ENCODE results near the gene ZNF512B.
"Not testable (repeated sequence)": the region's sequence is repeated elsewhere in the genome, so short reads cannot be mapped to it uniquely, and the experiment has no call there.

Gene ZNF512B

DNA sequence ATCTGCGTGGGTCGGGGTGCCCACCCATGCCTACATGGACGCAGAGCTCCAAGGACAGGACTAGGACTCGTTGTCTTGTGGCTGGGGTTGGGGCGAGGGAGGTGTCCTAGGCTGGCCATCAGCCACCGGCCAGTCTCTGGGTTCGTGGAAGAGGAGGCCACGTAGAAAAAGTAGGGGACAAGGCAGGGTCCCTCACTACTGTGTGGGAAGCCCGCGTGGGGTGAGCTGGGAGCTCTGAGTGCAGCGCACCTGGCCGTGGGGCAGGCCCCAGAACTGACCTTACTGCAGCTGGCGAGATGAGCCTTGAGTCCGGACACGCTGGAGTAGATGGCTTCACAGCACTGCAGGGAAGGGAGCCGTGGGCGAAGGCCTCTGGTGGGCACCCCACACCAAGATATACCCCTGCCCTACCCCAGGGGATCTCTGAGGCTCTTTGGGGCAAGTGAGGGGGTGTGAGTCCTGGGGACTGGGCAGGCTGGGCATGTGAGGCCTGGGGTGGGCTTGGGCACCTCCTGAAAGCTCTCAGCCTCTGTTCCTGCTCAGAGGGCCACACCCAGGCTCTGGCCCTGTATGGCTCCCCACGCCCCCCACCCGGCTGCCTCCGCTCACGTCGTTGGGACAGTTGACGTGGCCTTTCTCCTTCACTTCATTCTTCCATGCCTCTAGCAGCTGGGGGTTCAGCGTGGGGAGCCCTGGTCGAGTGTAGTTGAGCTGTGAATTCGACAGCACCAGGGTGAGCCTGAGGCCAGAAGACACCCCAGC is 7.9 kb downstream of the ZNF512B start:
- no peak overlapping the region for H3K9ac ChIP-seq (ENCODE audit: low read depth, low read length)
- peaks cover 55% of the 10 kb centered on the region for H3K36me3 ChIP-seq (ENCODE audit: insufficient read depth, low read length)

DNA sequence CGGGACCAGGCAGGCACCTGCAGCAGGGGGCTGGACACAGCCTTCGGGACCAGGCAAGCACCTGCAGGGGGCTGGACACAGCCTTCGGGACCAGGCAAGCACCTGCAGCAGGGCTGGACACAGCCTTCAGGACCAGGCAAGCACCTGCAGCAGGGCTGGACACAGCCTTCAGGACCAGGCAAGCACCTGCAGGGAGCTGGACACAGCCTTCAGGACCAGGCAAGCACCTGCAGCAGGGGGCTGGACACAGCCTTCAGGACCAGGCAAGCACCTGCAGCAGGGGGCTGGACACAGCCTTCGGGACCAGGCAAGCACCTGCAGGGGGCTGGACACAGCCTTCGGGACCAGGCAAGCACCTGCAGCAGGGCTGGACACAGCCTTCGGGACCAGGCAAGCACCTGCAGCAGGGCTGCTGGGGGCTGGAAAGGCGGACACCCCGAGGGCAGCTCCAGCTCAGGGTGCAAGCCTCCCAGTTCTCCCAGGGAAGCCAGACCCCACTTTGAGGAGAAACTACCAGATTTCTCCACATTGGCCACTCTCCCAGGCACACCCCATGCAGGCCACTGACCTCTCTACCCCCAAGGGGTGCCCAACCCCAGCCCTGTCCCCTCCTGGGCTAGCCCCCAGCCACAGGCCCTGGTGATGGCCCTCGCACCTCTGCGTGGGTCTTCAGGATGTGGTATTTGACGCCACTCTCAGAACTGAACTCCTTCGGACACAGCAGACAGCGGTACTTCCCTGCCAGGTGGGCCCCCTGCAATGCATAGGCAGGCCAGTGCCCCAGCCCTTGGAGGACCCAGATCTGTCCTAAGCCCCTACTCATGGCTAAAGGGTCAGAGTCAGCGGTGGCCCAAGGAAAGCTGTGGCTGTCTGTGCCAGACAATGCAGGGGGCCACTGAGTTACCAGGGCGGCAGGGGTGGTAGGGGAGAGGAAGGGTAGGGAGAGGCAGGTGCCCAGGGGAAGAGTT is 8.8 kb downstream of the ZNF512B start:
- H3K4me3 ChIP-seq (ENCODE audit: low read length); H3K27me3 ChIP-seq (ENCODE audit: insufficient read depth, low read length); H3K27ac ChIP-seq (ENCODE audit: low read depth, low read length); H3K9ac ChIP-seq (ENCODE audit: low read depth, low read length): not testable (repeated sequence)
- WGBS, result 95% methylated on average over 15 of the region's 15 CpGs
- H3K4me1 ChIP-seq (ENCODE audit: insufficient read depth, low read length), result peaks cover 19% of the 10 kb centered on the region; the same call in 1 of the 2 replicates
- H3K9me3 ChIP-seq (ENCODE audit: insufficient read depth, low read depth, low read length), result peaks cover 12% of the 10 kb centered on the region
- H3K36me3 ChIP-seq (ENCODE audit: insufficient read depth, low read length), result peaks cover 46% of the 10 kb centered on the region

More for the DNA sequence above, 7.9 kb downstream of the ZNF512B start:
- H3K27me3 ChIP-seq (ENCODE audit: insufficient read depth, low read length), result no peaks in the 10 kb centered on the region
- no peak overlapping the region for H3K4me3 ChIP-seq (ENCODE audit: low read length)
- peaks cover 21% of the 10 kb centered on the region for H3K9me3 ChIP-seq (ENCODE audit: insufficient read depth, low read depth, low read length)
- WGBS, result 94% methylated on average over 26 of the region's 26 CpGs
- peaks cover 19% of the 10 kb centered on the region; the same call in 1 of the 2 replicates for H3K4me1 ChIP-seq (ENCODE audit: insufficient read depth, low read length)
- H3K27ac ChIP-seq (ENCODE audit: low read depth, low read length), result no peak overlapping the region

- peak overlapping the region; percentile 46 for H3K27ac ChIP-seq (ENCODE audit: low read depth, low read length)
- H3K4me3 ChIP-seq (ENCODE audit: low read length), result no peak overlapping the region
- H3K36me3 ChIP-seq (ENCODE audit: insufficient read depth, low read length), result peaks cover 46% of the 10 kb centered on the region
- H3K27me3 ChIP-seq (ENCODE audit: insufficient read depth, low read length), result no peaks in the 10 kb centered on the region
- peaks cover 12% of the 10 kb centered on the region for H3K9me3 ChIP-seq (ENCODE audit: insufficient read depth, low read depth, low read length)
- no peak overlapping the region for H3K9ac ChIP-seq (ENCODE audit: low read depth, low read length)
- H3K4me1 ChIP-seq (ENCODE audit: insufficient read depth, low read length), result peaks cover 19% of the 10 kb centered on the region; the same call in 1 of the 2 replicates
- WGBS, result 94% methylated on average over 17 of the region's 17 CpGs
These were observed 10.0 kb downstream of the ZNF512B start for GRCh38 chr20:63959699-63960075.

DNA sequence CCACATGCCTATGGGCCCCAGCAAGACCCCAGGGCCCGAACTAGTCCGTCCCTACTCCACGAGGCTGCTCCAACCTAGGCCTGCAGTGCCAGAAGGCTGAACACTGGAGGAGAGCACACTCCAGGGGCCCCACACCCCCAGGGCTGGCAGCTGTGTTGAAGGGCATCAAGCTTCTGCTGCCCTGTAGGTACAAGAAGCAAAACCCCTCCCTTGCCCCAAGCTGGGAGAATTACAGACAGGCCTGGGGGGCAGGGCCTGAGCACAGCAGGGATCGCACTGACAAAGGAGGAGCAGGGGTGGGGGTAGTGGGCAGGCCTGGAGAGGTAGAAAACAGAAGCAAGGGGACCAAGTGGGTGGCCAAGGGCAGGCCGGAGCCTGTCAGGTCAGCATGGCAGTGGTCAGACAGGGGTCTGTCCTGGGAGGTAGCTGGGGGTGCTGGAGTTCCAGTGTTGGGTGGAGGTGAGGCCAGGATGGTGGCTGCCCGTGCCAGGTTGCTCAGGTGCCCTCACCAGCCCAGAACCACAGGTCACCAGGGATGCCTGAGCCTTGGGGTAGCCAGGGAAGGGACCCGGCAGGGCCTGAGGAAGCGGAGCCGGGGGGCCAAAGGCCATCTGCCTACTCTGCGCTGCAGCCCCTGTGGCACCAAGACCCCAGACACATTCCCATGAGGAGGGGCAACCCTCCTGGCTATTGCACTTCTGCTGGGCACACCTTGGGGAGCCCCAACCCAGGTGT is 10.6 kb downstream of the ZNF512B start:
- H3K36me3 ChIP-seq (ENCODE audit: insufficient read depth, low read length), result peaks cover 41% of the 10 kb centered on the region
- peak overlapping the region; percentile 72 for H3K27ac ChIP-seq (ENCODE audit: low read depth, low read length)
- H3K9ac ChIP-seq (ENCODE audit: low read depth, low read length), result no peak overlapping the region; the same call in 1 of the 2 replicates
- H3K4me1 ChIP-seq (ENCODE audit: insufficient read depth, low read length), result peaks cover 19% of the 10 kb centered on the region; the same call in 1 of the 2 replicates
- no peaks in the 10 kb centered on the region for H3K27me3 ChIP-seq (ENCODE audit: insufficient read depth, low read length)
- no peak overlapping the region for H3K4me3 ChIP-seq (ENCODE audit: low read length)
- peaks cover 7% of the 10 kb centered on the region; the same call in 1 of the 2 replicates for H3K9me3 ChIP-seq (ENCODE audit: insufficient read depth, low read depth, low read length)
- 73% methylated on average over 10 of the region's 10 CpGs for WGBS

DNA sequence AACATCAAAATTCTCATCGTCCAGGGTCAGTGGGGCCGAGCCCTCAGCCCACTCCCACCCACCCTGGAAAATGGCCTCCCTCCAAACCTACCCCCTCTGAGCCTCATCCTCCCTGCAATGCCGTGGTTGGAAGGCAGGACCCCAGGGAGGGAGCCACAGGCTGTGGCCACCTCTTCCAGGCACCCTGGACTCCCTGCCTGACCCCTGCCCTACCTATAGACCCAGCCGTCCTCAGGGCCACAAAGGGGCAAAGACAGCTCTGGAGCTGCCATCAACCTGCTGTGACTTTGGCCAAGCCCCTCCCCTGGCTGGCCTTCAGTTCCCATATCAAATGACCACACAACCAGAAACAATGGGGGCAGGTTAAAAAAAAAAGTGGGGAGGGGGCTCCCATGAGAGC is 11.3 kb downstream of the ZNF512B start:
- H3K27ac ChIP-seq (ENCODE audit: low read depth, low read length), result peak overlapping the region; percentile 76

GRCh38 chr20:63957690-63958441 is 11.9 kb downstream of the ZNF512B start:
- Histone ChIP-seq H3K36me3 (ENCODE audit: insufficient read depth, low read length) (peaks cover 28% of the 10 kb centered on the region), H3K4me3 (ENCODE audit: low read length) (peak overlapping the region; percentile 69), H3K27ac (ENCODE audit: low read depth, low read length) (peak overlapping the region; percentile 76), H3K27me3 (ENCODE audit: insufficient read depth, low read length) (no peaks in the 10 kb centered on the region), H3K9me3 (ENCODE audit: insufficient read depth, low read depth, low read length) (no peaks in the 10 kb centered on the region), H3K4me1 (ENCODE audit: insufficient read depth, low read length) (peaks cover 19% of the 10 kb centered on the region; the same call in 1 of the 2 replicates), H3K9ac (ENCODE audit: low read depth, low read length) (peak overlapping the region; percentile 77)
- WGBS, result 22% methylated on average over 11 of the region's 13 CpGs

More for the DNA sequence above, 11.3 kb downstream of the ZNF512B start:
- Histone ChIP-seq H3K9ac (ENCODE audit: low read depth, low read length) (no peak overlapping the region), H3K27me3 (ENCODE audit: insufficient read depth, low read length) (no peaks in the 10 kb centered on the region), H3K36me3 (ENCODE audit: insufficient read depth, low read length) (peaks cover 34% of the 10 kb centered on the region), H3K4me1 (ENCODE audit: insufficient read depth, low read length) (peaks cover 19% of the 10 kb centered on the region; the same call in 1 of the 2 replicates), H3K9me3 (ENCODE audit: insufficient read depth, low read depth, low read length) (0 out of 2 replicates have a peak, but pooled peaks cover under 1% of the 10 kb centered on the region), H3K4me3 (ENCODE audit: low read length) (no peak overlapping the region)
- WGBS, result 78% methylated on average over 4 of the region's 4 CpGs

- Histone ChIP-seq H3K4me3 (ENCODE audit: low read length) (peak overlapping the region; percentile 69), H3K27ac (ENCODE audit: low read depth, low read length) (peak overlapping the region; percentile 72), H3K9ac (ENCODE audit: low read depth, low read length) (peak overlapping the region; percentile 77), H3K9me3 (ENCODE audit: insufficient read depth, low read depth, low read length) (no peaks in the 10 kb centered on the region), H3K27me3 (ENCODE audit: insufficient read depth, low read length) (no peaks in the 10 kb centered on the region), H3K36me3 (ENCODE audit: insufficient read depth, low read length) (peaks cover 21% of the 10 kb centered on the region), H3K4me1 (ENCODE audit: insufficient read depth, low read length) (peaks cover 19% of the 10 kb centered on the region; the same call in 1 of the 2 replicates)
- WGBS, result 3% methylated on average over 28 of the region's 28 CpGs
These were observed 12.6 kb downstream of the ZNF512B start for GRCh38 chr20:63957004-63957689.

DNA sequence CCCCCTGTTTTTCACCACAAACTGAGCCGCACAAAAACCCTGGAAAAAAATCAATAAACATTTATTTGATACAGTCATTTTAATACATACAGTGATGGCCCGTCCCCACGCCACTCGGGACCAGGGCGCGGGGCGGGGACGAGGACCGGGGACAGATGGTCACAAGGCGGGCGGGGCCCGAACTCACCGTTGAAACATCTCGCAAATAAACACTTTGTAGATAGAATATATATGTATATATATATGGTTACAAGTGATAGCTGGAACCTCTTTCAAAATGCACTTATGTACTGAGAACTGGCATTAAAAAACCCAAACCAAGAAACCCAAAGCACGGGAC is 13.1 kb downstream of the ZNF512B start:
- H3K27ac ChIP-seq (ENCODE audit: low read depth, low read length), result peak overlapping the region; percentile 72
- H3K27me3 ChIP-seq (ENCODE audit: insufficient read depth, low read length), result no peaks in the 10 kb centered on the region
- 0% methylated on average over 11 of the region's 15 CpGs for WGBS
- H3K9me3 ChIP-seq (ENCODE audit: insufficient read depth, low read depth, low read length), result no peaks in the 10 kb centered on the region
- H3K36me3 ChIP-seq (ENCODE audit: insufficient read depth, low read length), result peaks cover 16% of the 10 kb centered on the region
- H3K4me3 ChIP-seq (ENCODE audit: low read length), result peak overlapping the region; percentile 69
- H3K9ac ChIP-seq (ENCODE audit: low read depth, low read length), result peak overlapping the region; percentile 77
- H3K4me1 ChIP-seq (ENCODE audit: insufficient read depth, low read length), result peaks cover 19% of the 10 kb centered on the region; the same call in 1 of the 2 replicates

DNA sequence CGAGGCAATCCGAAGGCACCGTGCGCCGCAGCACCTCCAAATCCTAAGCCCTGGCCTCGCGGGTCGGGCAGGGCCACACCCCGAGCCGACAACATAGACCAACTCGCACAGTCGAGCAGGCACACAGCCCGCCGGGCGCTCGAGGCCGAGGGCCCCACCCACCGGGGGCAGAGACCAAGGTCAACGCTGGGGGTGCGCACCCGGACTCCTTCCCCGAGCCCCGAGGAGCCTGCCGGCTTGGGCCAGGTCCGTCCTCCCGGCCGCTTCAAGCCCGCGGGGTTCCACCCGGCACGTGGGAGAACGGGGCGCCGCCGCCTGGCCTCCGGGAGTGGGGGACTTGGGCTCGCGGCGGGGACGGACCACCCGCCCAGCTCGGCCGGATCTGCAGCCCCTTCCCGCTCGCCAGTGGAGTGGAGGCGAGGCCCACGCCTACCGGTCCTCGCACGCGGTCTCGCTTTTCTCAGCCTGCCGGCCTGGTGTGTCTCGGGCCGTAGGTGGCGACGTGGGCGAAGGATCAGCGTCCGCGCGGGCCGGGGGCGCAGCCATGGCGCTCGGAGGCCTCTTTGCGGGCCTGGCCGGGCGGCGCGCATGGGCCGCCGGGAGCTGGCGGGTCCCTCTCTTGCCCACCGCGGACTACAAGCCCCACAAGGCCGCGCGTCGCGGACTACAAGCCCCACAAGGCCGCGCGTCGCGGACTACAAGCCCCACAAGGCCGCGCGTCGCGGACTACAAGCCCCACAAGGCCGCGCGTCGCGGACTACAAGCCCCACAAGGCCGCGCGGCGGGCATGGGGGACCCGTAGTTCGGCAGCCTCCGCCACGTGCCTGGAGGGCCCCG is 13.7 kb downstream of the ZNF512B start, which contains the start of gene UCKL1:
TSS of gene UCKL1 (minus strand) at position 590 of the 837 bp plus-strand sequence. CDS start at position 546, 44 bp downstream.
- Histone ChIP-seq H3K27ac (ENCODE audit: low read depth, low read length) (peak within 1 kb of the TSS; percentile 74), H3K9me3 (ENCODE audit: insufficient read depth, low read depth, low read length) (no peaks in the 10 kb centered on the region), H3K4me3 (ENCODE audit: low read length) (peak within 1 kb of the TSS; percentile 92), H3K9ac (ENCODE audit: low read depth, low read length) (peak within 1 kb of the TSS; percentile 96), H3K36me3 (ENCODE audit: insufficient read depth, low read length) (peaks cover 11% of the 10 kb centered on the region), H3K27me3 (ENCODE audit: insufficient read depth, low read length) (no peaks in the 10 kb centered on the region), H3K4me1 (ENCODE audit: insufficient read depth, low read length) (peaks cover 19% of the 10 kb centered on the region; the same call in 1 of the 2 replicates)
- under 1% methylated on average over 99 of the region's 105 CpGs for WGBS

Data from HUES64 (cell line).